Measurements from ENCODE around the gene TMEM181. TPM values are rescaled to one million over a fixed set of nuclear protein-coding genes. Genes with fewer than 3 reads are reported as not detected.
"Not testable (repeated sequence)": the region's sequence is repeated elsewhere in the genome, so short reads cannot be mapped to it uniquely, and the experiment has no call there.

The TMEM181 gene
- total RNA-seq, 2 donors from 2014 or later, result 21.2 to 21.8 TPM

GRCh38 chr6:158611541-158612370 lies 51.9 kb downstream of the TMEM181 start:
- Histone ChIP-seq H3K36me3 (ENCODE audit: control insufficient read depth, insufficient read depth, low read length) (peaks cover 64% of the 10 kb centered on the region), H3K4me1 (ENCODE audit: control insufficient read depth, insufficient read depth, low read length) (peaks cover 23% of the 10 kb centered on the region), H3K9me3 (ENCODE audit: control insufficient read depth, low read length) (peaks cover 14% of the 10 kb centered on the region), H3K27ac (ENCODE audit: low read depth, low read length) (peak overlapping the region; percentile 89), H3K9ac (ENCODE audit: extremely low read depth, low read length, poor library complexity, severe bottlenecking) (peak overlapping the region; percentile 84), H3K4me3 (ENCODE audit: low read length) (peak overlapping the region; percentile 54), H3K27me3 (ENCODE audit: control insufficient read depth, insufficient read depth, low read length, poor library complexity, severe bottlenecking) (no peaks in the 10 kb centered on the region)
- Mint-ChIP-seq H3K27ac (peak overlapping the region; percentile 97), H3K4me1 (peaks cover 23% of the 10 kb centered on the region), H3K27me3 (ENCODE audit: insufficient read depth) (no peaks in the 10 kb centered on the region), H3K4me3 (peak overlapping the region; percentile 14), H3K9me3 (peaks cover 15% of the 10 kb centered on the region), H3K36me3 (ENCODE audit: low read depth) (peaks cover 66% of the 10 kb centered on the region)
- TF ChIP-seq CTCF (conservative IDR thresholded peaks at IDR 0.05), result no peak
- WGBS, 2 experiments (ENCODE audit: insufficient coverage in 1 of 2, insufficient read length in 1 of 2), result 40 to 42% methylated on average over 8 to 14 of the region's 14 CpGs
- DNase-seq, result peak; percentile 91

DNA sequence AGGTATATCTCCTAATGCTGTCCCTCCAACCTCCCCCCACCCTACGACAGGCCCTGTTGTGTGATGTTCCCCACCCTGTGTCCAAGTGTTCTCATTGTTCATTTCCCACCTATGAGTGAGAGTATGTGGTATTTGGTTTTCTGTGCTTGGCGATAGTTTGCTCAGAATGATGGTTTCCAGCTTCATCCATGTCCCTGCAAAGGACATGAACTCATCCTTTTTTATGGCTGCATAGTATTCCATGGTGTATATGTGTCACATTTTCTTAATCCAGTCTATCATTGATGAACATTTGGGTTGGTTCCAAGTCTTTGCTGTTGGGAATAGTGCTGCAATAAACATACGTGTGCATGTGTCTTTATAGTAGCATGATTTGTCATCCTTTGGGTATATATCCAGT lies 54.7 kb downstream of the TMEM181 start:
- 91 to 100% methylated on average over 1 to 3 of the region's 3 CpGs for WGBS, 2 experiments (ENCODE audit: insufficient coverage in 1 of 2, insufficient read length in 1 of 2)
- H3K9ac ChIP-seq (ENCODE audit: extremely low read depth, low read length, poor library complexity, severe bottlenecking); H3K27me3 ChIP-seq (ENCODE audit: control insufficient read depth, insufficient read depth, low read length, poor library complexity, severe bottlenecking); H3K27ac ChIP-seq (ENCODE audit: low read depth, low read length); H3K4me3 ChIP-seq (ENCODE audit: low read length); DNase-seq; H3K27ac Mint-ChIP-seq; H3K27me3 Mint-ChIP-seq (ENCODE audit: insufficient read depth); H3K4me3 Mint-ChIP-seq: not testable (repeated sequence)
- peaks cover 23% of the 10 kb centered on the region for H3K4me1 Mint-ChIP-seq
- H3K36me3 ChIP-seq (ENCODE audit: control insufficient read depth, insufficient read depth, low read length), result peaks cover 42% of the 10 kb centered on the region
- H3K9me3 ChIP-seq (ENCODE audit: control insufficient read depth, low read length), result peaks cover 20% of the 10 kb centered on the region
- peaks cover 74% of the 10 kb centered on the region for H3K36me3 Mint-ChIP-seq (ENCODE audit: low read depth)
- peaks cover 20% of the 10 kb centered on the region for H3K9me3 Mint-ChIP-seq
- peaks cover 23% of the 10 kb centered on the region for H3K4me1 ChIP-seq (ENCODE audit: control insufficient read depth, insufficient read depth, low read length)

GRCh38 chr6:158618289-158618688 lies 58.4 kb downstream of the TMEM181 start:
- not testable (repeated sequence) for H3K27ac Mint-ChIP-seq
- WGBS, 2 experiments (ENCODE audit: insufficient coverage in 1 of 2, insufficient read length in 1 of 2), result 90 to 95% methylated on average over 2 to 3 of the region's 3 CpGs
- H3K36me3 Mint-ChIP-seq (ENCODE audit: low read depth), result peaks cover 89% of the 10 kb centered on the region

DNA sequence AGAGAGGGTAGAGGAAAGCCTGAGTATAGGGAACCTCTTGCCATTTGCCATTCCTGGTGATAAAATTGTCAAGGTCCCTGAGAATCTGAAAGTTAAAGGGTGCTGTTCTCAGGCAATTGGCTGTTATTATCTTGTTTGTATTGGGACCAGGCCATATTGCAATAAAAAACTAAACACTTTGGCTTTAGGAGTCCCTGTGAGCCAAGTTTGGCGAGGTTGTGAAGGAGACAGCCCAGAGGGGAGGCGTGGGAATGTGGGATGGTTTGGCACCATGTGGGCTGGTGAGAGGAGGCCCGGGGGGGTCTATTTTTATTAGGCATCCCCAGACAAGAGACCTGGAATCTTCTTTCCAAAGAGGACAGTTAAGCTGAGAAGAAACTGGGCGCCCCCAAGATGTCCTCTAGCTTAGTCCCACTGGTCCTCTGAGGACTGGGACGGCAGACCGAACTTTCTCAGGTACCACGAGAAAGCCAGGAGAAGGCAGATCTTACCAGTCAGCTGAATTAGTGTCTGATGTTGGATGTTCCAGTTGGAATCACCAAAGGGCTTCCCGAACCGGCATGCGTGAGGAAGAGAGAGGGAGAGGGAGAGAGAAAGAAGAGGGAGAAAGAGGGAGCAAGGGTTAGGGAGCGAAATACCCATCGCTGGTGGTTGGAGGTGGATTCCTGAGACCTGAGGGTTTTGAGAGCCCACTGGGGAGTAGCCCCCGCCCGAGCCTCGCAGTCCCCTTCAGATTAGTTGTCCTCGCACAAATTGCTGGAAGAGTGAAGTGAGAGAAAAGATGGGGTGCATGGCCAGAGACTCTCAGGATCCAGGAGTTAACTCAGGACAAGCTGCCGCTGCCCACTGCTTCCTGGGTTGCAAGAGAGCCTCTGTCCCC lies 60.3 kb downstream of the TMEM181 start:
- no peak overlapping the region for H3K27ac ChIP-seq (ENCODE audit: low read depth, low read length)
- H3K4me1 ChIP-seq (ENCODE audit: control insufficient read depth, insufficient read depth, low read length), result no peaks in the 10 kb centered on the region
- H3K9me3 ChIP-seq (ENCODE audit: control insufficient read depth, low read length), result peaks cover 25% of the 10 kb centered on the region
- H3K36me3 ChIP-seq (ENCODE audit: control insufficient read depth, insufficient read depth, low read length), result peaks cover 43% of the 10 kb centered on the region
- H3K9ac ChIP-seq (ENCODE audit: extremely low read depth, low read length, poor library complexity, severe bottlenecking), result no peak overlapping the region
- Mint-ChIP-seq H3K27me3 (ENCODE audit: insufficient read depth) (no peaks in the 10 kb centered on the region), H3K9me3 (peaks cover 22% of the 10 kb centered on the region), H3K4me1 (peaks cover 3% of the 10 kb centered on the region), H3K4me3 (no peak overlapping the region), H3K27ac (no peak overlapping the region), H3K36me3 (ENCODE audit: low read depth) (peaks cover 82% of the 10 kb centered on the region)
- TF ChIP-seq CTCF (conservative IDR thresholded peaks at IDR 0.05), result no peak
- no peak for DNase-seq
- H3K4me3 ChIP-seq (ENCODE audit: low read length), result no peak overlapping the region
- no peaks in the 10 kb centered on the region for H3K27me3 ChIP-seq (ENCODE audit: control insufficient read depth, insufficient read depth, low read length, poor library complexity, severe bottlenecking)
- 95 to 99% methylated on average over 10 to 17 of the region's 17 CpGs for WGBS, 2 experiments (ENCODE audit: insufficient coverage in 1 of 2, insufficient read length in 1 of 2)

More at GRCh38 chr6:158618289-158618688, 58.4 kb downstream of the TMEM181 start:
- peaks cover 32% of the 10 kb centered on the region for H3K9me3 ChIP-seq (ENCODE audit: control insufficient read depth, low read length)
- peaks cover 59% of the 10 kb centered on the region for H3K36me3 ChIP-seq (ENCODE audit: control insufficient read depth, insufficient read depth, low read length)
- not testable (repeated sequence) for H3K4me3 Mint-ChIP-seq; H3K27me3 ChIP-seq (ENCODE audit: control insufficient read depth, insufficient read depth, low read length, poor library complexity, severe bottlenecking); H3K4me3 ChIP-seq (ENCODE audit: low read length); H3K4me1 ChIP-seq (ENCODE audit: control insufficient read depth, insufficient read depth, low read length); H3K27me3 Mint-ChIP-seq (ENCODE audit: insufficient read depth); H3K4me1 Mint-ChIP-seq; H3K9ac ChIP-seq (ENCODE audit: extremely low read depth, low read length, poor library complexity, severe bottlenecking); H3K27ac ChIP-seq (ENCODE audit: low read depth, low read length); DNase-seq
- H3K9me3 Mint-ChIP-seq, result peaks cover 31% of the 10 kb centered on the region

Data from endodermal cell (in vitro differentiated cells).